LNCAP (cell line): ENCODE results near the gene ZNF407.

Source experiments
- TF ChIP-seq, protein P1 (sequence below): fragments of 450-650 bp; IDR thresholded peaks from 2 replicates; pipeline ENCODE4 v1.5.1; 2017; ENCODE audit warnings: mild to moderate bottlenecking

Gene ZNF407

DNA sequence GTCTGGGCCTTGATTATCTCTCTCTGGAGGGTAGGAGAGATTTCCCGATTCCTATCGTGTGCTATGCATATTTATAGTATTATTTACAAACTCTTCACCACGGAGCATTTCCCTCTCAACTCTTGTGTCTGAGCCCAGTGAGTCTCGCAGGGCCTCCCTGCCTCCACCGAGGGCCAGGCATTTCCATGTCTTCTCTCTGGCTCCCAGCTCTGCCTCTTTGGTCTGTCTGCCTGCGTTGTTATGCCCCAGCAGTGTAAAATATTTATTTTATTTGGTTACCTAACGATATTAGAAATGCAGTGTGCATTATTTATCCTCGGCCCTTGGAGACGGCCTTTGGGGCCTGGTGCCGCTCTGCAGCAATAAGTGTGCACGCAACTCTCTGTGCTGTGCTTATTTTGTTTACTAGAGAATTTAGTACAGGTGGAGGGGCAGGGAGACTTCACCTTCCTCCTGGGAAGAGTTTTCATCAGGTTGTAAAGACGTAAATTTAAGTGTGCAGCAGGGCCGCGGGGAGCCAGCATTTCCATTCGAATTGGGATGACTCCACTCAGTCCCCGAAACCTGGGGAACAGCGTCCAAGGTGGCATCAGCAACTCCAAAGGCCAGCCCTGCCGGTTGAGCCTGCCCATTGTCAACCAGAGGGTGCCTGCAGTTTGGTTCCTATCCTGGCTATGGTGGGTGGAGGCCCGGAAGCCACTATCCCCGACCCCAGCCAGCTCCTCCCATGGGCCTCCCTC lies 511.1 kb downstream of the ZNF407 start:
- TF ChIP-seq, protein P1, sequence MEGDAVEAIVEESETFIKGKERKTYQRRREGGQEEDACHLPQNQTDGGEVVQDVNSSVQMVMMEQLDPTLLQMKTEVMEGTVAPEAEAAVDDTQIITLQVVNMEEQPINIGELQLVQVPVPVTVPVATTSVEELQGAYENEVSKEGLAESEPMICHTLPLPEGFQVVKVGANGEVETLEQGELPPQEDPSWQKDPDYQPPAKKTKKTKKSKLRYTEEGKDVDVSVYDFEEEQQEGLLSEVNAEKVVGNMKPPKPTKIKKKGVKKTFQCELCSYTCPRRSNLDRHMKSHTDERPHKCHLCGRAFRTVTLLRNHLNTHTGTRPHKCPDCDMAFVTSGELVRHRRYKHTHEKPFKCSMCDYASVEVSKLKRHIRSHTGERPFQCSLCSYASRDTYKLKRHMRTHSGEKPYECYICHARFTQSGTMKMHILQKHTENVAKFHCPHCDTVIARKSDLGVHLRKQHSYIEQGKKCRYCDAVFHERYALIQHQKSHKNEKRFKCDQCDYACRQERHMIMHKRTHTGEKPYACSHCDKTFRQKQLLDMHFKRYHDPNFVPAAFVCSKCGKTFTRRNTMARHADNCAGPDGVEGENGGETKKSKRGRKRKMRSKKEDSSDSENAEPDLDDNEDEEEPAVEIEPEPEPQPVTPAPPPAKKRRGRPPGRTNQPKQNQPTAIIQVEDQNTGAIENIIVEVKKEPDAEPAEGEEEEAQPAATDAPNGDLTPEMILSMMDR = no peak

DNA sequence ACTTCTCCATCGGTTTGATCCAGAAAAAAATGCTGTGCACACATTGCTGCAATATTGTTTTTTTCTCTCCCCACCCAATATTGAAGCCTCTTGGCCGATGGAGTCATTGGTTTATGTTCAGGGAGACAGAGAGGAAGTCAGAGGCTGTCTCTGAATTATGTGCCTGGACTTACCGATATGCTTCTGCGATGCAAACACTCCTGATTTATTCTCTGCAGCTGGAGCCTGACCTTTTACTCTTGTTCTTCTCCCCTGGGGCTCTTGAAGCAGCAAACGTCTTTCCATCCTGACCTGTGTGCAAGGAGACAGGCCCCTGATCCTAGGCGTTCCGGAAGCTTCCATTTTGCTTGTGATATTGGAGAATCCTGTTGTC lies 511.6 kb downstream of the ZNF407 start:
- TF ChIP-seq, protein P1 = no peak

DNA sequence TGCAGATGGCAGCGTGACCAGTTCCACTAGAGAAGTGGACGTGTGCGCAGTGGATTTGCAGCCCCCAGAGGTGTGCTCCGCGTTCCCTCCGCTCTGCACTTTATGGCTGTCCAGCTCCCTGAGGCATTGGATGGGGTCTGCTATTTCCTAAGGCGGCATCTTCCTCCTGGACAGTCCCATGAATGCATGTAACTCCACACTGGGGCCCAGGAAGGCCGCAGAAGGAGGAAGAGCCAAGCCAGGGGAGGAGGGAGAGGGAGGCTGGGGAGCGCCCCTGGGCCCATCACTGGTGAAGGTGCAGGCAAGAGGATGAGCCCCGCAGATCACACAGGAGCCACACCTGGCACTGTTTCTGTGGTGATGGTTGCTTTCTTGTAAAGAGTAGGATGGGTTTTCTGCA lies 512.1 kb downstream of the ZNF407 start:
- TF ChIP-seq, protein P1 = no peak

DNA sequence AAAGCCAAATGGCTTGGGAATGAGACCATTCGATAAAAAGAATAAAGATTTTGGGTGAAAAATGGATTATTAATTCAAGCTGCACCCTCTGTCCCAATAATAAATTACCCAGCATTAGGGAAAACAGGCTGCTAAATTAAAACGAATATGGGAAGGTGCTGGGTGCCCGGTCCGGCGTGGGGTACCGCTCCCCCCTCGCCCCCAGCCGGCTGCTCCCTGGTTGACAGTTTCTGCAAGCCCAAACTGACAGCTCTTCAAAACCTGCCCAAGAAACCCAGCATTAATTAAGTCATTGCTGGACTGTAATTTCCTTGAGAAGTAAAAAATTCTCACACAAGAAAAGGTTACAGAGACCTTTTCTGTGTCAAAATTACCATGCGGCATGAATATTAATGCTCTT lies 512.6 kb downstream of the ZNF407 start:
- TF ChIP-seq, protein P1 = no peak

DNA sequence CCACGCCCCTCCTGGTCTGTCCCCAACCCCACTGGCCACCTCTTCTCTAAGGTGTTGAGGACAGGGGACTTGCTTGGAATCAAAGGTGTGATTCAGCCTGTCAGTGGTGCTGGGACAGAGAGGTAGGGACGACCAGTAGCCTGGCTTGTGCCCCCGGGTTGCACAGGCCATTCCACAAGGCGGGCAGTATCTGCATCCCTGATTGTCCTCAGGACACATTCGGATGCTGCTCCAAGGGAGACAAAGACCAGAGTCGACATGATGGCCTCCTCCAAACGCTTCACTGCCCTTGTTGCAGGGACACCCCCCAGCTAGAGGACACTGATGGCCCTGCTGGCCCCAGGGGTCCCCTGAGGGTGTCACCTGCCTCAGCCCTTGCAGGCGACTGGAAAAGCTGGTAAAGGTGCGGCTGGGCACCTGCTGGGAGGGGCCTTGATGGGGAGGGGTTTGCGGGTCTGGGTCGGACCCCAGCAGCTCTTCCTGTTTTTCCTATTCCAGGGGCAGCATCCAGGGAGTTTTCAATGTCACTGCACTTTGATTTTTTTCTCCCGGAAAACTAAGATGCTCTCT lies 513.3 kb downstream of the ZNF407 start:
- TF ChIP-seq, protein P1 = no peak

DNA sequence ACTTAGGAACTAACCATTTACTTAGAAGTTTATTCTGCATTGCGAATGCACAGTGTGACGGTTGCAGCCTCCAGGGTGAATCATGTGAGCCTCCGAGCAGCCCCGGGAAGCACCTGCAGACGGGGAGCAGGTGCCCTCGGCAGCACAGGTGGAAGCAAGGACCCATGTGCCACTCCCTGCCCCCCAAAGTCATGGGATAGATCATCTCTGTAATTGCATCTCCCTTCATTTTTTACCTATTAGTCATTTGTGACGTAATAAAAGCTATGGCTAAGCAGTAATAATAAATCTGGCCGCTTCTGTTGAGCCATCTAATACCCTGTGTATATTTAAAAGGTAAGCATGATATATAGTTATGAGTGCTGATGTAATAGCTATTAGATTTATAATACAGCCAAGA lies 514.1 kb downstream of the ZNF407 start:
- TF ChIP-seq, protein P1 = no peak

DNA sequence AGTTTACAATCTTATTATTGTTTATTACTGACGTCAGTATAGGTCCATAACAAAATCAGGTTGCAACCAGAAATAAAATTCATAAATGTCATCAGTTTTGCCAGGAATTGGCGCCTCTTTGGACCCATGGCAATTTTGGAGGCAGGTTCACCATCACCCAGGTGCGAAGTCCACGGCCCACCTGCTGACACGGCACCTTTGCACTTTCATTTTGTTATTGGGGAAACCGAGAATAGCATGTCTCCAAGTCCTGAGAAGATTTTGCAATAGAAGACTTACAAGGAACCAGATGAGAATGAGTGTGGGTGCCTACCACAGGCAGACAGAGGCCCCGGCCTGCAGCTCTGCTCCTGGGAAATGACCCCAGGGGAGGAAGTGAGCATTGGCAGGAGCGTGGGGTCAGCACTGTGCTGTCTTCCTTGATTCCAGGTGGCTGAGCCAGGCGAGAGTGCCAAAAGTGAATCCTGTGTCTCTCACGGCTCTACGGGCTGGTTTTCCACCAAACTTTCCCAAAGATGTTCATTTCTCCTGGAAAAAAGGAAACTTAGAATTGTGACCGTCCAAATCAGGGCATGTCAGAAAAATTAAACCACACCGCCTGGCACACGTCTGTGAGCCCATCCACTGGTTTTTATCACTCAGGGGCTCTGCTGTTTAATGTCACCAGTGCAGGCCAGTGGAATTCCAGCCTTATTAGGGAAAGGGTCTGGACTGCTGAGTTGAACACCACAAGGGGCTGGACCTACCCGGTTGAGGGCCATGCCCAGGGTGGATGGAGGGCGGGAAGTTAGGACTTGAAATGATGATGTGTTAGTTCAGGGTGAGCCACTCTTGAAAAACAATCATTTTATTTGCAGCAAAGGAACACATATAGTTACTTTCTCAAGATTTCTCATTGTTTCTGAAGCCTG lies 514.8 kb downstream of the ZNF407 start:
- TF ChIP-seq, protein P1 = no peak
